Prostate gland (tissue), 2 donors: Measurements from ENCODE around the gene UQCR11.

ENCODE experiments used
- POLR2A ChIP-seq: fragments of 450-650 bp; IDR thresholded peaks from one replicate; pipeline ENCODE4 v1.6.1; 2016; ENCODE audit warnings: antibody characterized with exemption, mild to moderate bottlenecking
- POLR2AphosphoS5 ChIP-seq: sonication (generic); formaldehyde crosslinking; IDR thresholded peaks from one replicate; pipeline ENCODE4 v1.6.1; 2017; ENCODE audit warnings: antibody characterized with exemption
- TF ChIP-seq, protein P1 (sequence below), 4 experiments: fragments of 200-600 bp in 2 of 4; fragments of 450-650 bp in 2 of 4; sonication (generic) in 2 of 4; IDR thresholded peaks; 1 replicate in 3 of 4; 2 replicates in 1 of 4; pipeline ENCODE4 v1.5.1; 2016 to 2019; ENCODE audit warnings: antibody characterized with exemption in 4 of 4, mild to moderate bottlenecking in 2 of 4, moderate library complexity in 2 of 4

GRCh38 chr19:1590641-1591397 is 14.4 kb downstream of the UQCR11 start:
- no peak for TF ChIP-seq POLR2A
- TF ChIP-seq, protein P1, sequence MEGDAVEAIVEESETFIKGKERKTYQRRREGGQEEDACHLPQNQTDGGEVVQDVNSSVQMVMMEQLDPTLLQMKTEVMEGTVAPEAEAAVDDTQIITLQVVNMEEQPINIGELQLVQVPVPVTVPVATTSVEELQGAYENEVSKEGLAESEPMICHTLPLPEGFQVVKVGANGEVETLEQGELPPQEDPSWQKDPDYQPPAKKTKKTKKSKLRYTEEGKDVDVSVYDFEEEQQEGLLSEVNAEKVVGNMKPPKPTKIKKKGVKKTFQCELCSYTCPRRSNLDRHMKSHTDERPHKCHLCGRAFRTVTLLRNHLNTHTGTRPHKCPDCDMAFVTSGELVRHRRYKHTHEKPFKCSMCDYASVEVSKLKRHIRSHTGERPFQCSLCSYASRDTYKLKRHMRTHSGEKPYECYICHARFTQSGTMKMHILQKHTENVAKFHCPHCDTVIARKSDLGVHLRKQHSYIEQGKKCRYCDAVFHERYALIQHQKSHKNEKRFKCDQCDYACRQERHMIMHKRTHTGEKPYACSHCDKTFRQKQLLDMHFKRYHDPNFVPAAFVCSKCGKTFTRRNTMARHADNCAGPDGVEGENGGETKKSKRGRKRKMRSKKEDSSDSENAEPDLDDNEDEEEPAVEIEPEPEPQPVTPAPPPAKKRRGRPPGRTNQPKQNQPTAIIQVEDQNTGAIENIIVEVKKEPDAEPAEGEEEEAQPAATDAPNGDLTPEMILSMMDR (IDR thresholded peaks at IDR 0.05), result no peak
- TF ChIP-seq POLR2AphosphoS5, result no peak
